GM21717 (cell line): ENCODE measurements around the gene EPDR1.

Experiments used
- ATAC-seq: cut with Tn5 transposase; IDR thresholded peaks from one replicate; pipeline ENCODE4 v1.9.1; 2021; ENCODE audit warnings: mild to moderate bottlenecking, moderate library complexity; ENCODE audit not compliant: unreplicated experiment

The EPDR1 gene

DNA sequence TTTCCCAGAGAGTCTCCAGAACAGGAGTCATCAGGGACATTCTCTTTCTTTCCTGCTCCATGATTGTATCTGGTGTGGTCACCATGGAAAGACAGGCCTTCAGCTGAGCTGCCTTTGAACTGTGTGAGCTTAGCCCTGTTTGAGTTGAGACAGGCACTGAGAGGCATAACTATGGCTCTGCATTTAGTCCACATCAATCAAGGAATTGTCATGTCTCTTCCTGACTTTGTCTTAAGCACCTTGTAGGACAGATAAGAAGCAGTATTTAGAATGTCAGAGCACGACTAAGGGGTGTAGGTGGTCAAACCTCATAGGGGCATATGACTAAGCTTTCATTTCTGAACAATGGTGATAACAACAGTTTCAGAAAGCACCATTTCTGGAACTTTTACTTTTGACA, 53.5 kb downstream of the EPDR1 start:
- no peak for ATAC-seq

DNA sequence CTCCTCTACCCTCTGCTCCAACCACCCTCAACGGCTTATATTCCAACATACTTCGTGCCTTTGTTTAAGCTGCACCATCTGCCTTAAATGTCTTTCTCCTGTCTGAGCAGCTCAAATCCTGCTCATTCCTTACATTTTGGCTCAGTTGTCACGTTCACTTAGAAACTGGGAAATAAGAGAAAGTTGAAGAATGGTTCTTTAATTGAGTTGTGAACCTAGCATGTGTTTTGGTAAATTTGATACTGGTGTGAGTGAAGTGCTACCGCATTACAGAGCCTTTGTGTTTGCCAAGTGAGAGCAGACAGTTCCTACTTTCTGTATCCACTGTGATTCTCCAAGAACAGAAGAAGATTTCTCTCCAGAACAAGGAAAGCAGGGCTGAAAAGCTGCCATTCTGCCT, 54.3 kb downstream of the EPDR1 start:
- ATAC-seq, result no peak

DNA sequence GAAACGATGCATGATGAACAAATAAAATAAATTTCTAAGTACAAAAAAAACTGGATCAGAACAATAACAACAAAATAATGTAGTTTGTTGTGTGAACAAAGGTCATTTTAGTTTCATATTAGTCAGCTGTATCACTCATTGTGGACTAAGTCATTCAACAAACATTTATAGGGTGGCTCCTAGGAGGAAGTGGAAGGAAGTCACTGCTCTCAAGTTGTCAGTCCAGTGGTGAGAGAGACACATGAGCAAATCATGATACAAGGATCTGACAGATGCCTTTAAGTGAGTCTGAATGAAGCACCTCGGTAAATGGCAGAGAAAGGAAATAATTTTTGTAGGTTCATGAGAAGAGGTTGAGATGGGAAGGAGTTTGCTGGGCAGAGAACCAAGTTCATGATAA, 56.8 kb downstream of the EPDR1 start:
- ATAC-seq, result no peak

DNA sequence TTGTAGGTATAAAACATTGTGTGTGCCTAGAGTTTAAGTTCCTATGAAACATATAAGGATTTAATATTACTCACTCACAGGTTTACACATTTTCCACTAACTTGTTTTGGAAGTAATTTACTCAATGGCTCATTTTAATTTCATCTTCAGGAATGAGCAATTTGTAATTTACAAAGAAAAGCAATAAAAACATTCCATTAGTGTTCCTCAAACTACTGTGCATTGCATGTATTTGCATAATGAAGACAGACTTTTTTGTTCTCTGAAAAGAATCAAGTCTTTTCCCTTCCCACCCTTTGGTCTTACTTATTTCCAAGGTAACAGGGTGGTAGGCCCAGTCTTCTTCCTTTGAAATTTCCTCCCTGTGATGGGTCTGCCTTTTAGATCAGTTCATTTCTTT, 61.2 kb downstream of the EPDR1 start:
- ATAC-seq, result no peak

DNA sequence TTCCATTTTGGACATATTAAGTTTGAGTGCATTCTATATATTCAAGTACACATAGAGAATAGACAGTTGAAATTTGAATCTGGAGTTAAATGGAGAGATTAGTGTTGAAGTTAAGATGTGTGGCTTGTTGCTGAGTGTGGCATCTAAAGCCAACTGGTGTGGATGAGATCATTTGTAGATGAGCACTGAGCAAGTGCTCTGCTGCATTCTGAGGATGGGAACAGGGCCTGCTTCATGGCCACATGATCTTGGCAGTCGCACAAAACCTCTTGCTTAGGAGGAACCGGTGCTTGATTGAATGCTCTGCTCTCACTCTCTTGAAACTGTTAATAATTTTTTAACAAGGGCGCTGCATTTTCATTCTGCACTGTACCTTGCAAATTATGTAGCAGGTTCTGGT, 62.0 kb downstream of the EPDR1 start:
- no peak for ATAC-seq

DNA sequence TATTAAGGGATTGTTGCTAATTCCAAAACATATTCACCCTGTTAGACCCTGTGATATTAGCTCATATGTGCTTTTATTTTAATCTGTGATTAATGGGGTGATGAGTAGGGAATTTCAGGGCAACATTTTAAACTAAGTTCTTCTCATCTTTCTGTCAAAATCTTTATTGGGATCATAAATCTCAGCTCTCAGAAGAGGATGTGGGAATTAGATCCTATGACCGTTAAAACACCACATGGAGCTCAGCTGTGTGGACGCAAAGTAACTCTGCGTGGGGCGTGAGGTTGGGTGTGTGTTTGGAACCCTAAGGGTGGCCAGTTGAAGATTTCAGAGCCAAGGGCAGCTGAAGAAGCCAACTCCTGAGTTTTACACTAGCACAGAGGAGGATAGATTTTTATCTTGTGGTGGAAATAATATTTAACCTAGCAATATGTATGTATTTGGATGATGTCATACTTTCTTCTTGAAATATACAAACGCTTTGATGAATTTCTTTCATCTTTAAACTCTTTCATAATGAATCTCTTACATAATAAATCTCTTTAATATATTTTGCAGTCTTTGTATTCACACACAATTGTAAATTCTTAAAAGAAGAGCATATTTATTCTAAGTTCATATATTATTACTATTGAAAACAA, 64.4 kb downstream of the EPDR1 start:
- no peak for ATAC-seq

DNA sequence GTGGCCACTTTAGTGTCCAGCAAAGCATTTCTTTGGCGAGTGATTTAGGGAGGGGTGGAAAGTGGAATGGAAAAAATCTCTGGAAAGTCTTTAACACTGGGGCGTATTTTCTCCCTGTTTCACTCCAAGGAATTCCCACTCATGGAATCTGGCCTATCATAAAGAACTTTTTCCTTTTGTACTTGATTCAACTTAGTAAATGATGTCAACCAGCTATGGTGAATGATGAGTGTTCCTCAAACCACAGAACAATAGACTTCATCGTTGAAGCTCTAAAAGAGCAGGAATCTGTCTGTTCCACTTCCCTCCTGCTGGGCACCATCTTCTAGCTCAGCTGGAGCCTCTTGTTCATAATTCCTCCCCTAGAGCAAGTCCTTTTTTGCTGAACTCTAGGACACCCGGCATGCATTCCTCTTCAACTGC, 66.5 kb downstream of the EPDR1 start:
- ATAC-seq, result no peak

DNA sequence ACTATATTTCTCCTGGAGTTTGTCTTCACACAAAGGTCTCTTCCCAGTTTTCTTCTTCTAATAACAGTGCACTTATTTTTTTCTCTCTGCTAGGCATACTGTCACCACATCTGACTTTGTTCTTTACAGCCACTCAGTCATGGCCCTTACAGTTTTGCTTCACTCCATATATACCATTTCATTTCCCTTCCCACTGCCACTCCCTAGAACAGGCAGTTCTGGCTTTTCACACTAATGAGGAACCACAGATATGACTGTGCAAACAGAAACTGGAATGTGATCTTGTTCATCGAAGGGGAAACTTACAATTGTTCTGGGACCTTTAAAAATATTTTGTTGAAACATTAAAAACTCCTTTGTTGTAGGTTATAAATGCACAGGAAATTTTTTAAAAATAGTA, 67.3 kb downstream of the EPDR1 start:
- peak; percentile 44 for ATAC-seq

DNA sequence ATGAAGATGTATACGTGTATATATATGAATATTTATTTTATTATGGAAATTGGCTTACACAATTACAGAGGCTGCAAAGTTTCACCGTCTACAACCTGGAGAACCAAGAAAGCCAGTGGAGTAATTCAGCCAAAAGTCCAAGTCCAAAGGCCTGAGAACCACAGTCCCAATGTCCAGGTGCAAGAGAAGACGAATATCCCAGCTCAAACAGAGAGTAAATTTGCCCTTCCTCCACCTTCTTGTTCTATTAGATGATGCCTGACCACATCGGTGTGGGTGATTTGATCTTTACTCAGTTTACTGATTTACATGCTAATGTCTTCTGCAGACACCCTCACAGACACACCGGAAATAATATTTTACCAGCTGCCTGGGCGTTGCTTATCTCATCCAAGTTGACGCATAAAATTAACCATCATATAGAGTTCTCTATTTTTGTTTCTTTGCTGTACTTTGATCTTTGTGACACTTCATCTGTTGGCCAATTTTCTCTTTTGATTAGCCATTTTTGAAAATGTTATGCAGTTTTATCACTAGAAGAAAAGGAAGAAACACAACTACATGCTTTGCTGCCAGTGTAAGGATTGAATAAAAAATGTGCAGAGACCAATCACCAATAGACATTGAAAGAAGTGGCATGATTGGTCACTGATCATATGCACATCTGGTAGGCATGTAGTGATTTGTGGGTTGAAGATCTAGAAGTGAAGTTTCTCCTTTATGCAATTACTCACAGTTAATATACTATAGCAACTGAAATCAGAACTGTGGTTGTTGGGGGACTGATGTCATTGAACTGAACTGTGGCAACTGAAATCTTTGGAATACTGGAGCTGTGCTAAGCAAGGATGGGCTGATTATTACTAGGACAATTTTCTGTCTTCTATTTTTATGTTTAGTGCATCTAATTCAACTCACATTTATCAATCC, 68.5 kb downstream of the EPDR1 start:
- ATAC-seq, result no peak

DNA sequence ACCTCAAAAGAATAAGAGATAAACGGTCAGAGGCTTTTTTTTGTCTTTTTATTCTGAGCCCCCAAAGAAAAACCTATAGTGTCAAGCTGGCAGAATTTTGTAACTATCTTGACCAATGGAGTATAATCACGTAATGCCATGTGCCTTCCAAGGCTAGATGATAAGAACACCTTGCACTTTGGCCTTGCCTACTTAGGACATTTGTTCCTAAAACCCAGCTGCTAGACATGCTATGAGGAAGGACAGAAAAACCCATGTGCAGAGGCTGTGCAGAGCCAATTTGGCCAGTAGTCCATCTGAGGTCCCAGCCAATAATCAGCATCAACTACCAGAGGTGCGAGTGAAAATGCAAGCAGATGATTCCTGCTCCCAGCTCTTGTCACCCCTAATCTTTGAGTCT, 69.9 kb downstream of the EPDR1 start:
- ATAC-seq, result no peak

DNA sequence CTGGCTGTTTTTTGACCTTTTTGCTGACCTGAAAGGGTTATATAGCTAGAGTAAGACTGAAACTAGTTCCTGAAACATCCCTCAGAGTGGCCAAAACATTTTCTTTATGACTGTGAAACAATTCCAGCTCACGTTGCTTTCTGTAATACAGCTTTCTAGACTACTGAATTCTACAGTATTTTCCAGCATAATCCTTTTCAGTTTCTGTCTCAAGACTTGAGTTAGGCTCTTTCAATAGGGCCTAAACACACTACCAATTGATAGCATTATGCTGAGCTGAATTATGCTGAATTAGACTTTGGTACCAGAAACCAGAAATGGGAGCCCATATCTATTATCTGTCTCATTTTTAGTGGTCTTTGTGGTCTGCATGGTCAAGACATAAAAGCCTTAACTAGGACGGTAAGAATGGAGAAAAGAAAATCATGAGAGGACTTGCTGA, 72.6 kb downstream of the EPDR1 start:
- ATAC-seq, result peak; percentile 73

DNA sequence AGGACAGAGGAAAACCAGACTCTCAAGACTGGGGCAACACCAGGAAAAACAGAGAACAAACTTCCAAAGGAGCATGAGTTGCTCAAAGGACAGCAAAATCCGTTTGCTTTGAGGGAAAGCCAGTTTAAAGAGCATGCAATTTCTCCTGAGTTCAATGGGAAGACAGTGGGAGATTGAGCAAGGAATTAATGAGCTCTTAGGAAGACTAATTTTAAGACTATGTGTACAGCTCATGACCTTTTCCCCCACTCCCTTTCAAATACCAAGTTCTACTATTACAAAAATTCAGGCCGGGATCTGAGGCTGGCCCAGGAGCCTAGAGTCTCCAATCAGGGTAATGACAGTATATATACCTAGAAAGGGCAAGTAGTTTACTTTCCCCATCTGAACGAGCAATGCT, 79.2 kb downstream of the EPDR1 start:
- no peak for ATAC-seq

DNA sequence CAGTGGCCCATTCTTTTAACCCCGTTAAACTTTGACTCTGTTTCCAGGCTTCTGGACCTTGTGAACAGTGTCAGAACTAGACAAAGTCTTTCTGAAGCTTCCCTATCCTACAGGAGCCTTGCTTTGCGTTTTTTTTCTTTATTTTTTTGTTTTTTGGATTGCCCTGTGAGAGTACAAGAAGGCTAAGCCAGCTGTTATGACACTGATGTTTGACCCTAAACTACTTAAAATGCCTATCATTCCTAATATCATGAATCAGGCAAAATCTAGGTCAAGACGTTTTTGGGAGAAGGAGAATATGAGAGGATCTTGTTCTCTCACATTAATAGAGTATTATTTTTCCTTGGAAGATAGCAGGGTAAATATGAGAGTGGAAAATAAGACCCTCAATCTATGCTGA, 79.8 kb downstream of the EPDR1 start:
- ATAC-seq, result no peak
